Nephron progenitor cell (in vitro differentiated cells): ENCODE results near the gene DLD.
A peak's percentile ranks its signal among the peaks of the same experiment; 100 is the strongest.

Experiments
- DNase-seq: peaks from one replicate; pipeline ENCODE4 v3.0.0; 2021
- H3K27ac Mint-ChIP-seq: 2 replicates; pipeline ENCODE4 v1.8.0; 2021; ENCODE audit warnings: mild to moderate bottlenecking, moderate library complexity, mixed read lengths
- H3K27me3 Mint-ChIP-seq: 2 replicates; pipeline ENCODE4 v1.8.0; 2021; ENCODE audit warnings: mild to moderate bottlenecking, low read depth, mixed read lengths; ENCODE audit not compliant: poor library complexity
- H3K36me3 Mint-ChIP-seq: 2 replicates; pipeline ENCODE4 v1.8.0; 2021; ENCODE audit warnings: low read depth, mixed read lengths
- H3K4me1 Mint-ChIP-seq: 2 replicates; pipeline ENCODE4 v1.8.0; 2021; ENCODE audit warnings: mixed read lengths
- H3K4me3 Mint-ChIP-seq: 2 replicates; pipeline ENCODE4 v1.8.0; 2021; ENCODE audit warnings: mild to moderate bottlenecking, moderate library complexity, mixed read lengths
- H3K9me3 Mint-ChIP-seq: 2 replicates; pipeline ENCODE4 v1.8.0; 2021; ENCODE audit warnings: mild to moderate bottlenecking, moderate library complexity, mixed read lengths
- CTCF ChIP-seq: fragments of 200-600 bp; sonication (generic); IDR thresholded peaks from 2 replicates; pipeline ENCODE4 v1.5.0; 2021; ENCODE audit warnings: antibody characterized with exemption

DLD gene

GRCh38 chr7:107943018-107943417 lies 52.0 kb downstream of the DLD start:
- peaks cover 4% of the 10 kb centered on the region for H3K27me3 Mint-ChIP-seq
- H3K27ac Mint-ChIP-seq = no peak overlapping the region
- no peak for TF ChIP-seq CTCF
- DNase-seq = no peak
- H3K4me3 Mint-ChIP-seq = no peak overlapping the region
- H3K4me1 Mint-ChIP-seq = peaks cover 29% of the 10 kb centered on the region
- H3K9me3 Mint-ChIP-seq = no peaks in the 10 kb centered on the region
- H3K36me3 Mint-ChIP-seq = peaks cover 69% of the 10 kb centered on the region

- peaks cover 4% of the 10 kb centered on the region for H3K27me3 Mint-ChIP-seq
Measured at GRCh38 chr7:107944411-107945169, 53.6 kb downstream of the DLD start.

GRCh38 chr7:107945332-107945731 lies 54.3 kb downstream of the DLD start:
- Mint-ChIP-seq H3K36me3 (peaks cover 77% of the 10 kb centered on the region), H3K27ac (peak overlapping the region; percentile 92), H3K27me3 (peaks cover 4% of the 10 kb centered on the region), H3K9me3 (no peaks in the 10 kb centered on the region), H3K4me3 (no peak overlapping the region), H3K4me1 (peaks cover 37% of the 10 kb centered on the region)
- TF ChIP-seq CTCF = no peak
- no peak for DNase-seq

More at GRCh38 chr7:107944411-107945169, 53.6 kb downstream of the DLD start:
- peak overlapping the region; percentile 27 for H3K4me3 Mint-ChIP-seq
- no peaks in the 10 kb centered on the region for H3K9me3 Mint-ChIP-seq
- peaks cover 77% of the 10 kb centered on the region for H3K36me3 Mint-ChIP-seq
- no peak for TF ChIP-seq CTCF
- H3K27ac Mint-ChIP-seq = peak overlapping the region; percentile 92
- peaks cover 36% of the 10 kb centered on the region for H3K4me1 Mint-ChIP-seq
- DNase-seq = no peak

GRCh38 chr7:107946451-107946850 lies 55.5 kb downstream of the DLD start:
- H3K36me3 Mint-ChIP-seq = peaks cover 77% of the 10 kb centered on the region
- H3K27ac Mint-ChIP-seq = peak overlapping the region; percentile 48

GRCh38 chr7:107946881-107947280 lies 55.9 kb downstream of the DLD start:
- Mint-ChIP-seq H3K27ac (peak overlapping the region; percentile 33), H3K4me3 (no peak overlapping the region), H3K36me3 (peaks cover 81% of the 10 kb centered on the region), H3K27me3 (peaks cover 4% of the 10 kb centered on the region), H3K9me3 (no peaks in the 10 kb centered on the region), H3K4me1 (peaks cover 37% of the 10 kb centered on the region)
- TF ChIP-seq CTCF = no peak
- no peak for DNase-seq

More at GRCh38 chr7:107946451-107946850, 55.5 kb downstream of the DLD start:
- no peak for TF ChIP-seq CTCF
- Mint-ChIP-seq H3K27me3 (peaks cover 4% of the 10 kb centered on the region), H3K9me3 (no peaks in the 10 kb centered on the region), H3K4me3 (no peak overlapping the region), H3K4me1 (peaks cover 37% of the 10 kb centered on the region)
- no peak for DNase-seq
